ENCODE results near the gene ILDR2. TPM values are rescaled to one million over a fixed set of nuclear protein-coding genes. Genes with fewer than 3 reads are reported as not detected.
A peak's percentile ranks its signal among the peaks of the same experiment; 100 is the strongest.

ILDR2 gene
- total RNA-seq, 4 donors from 2014 or later: 1.1 to 5.4 (median 1.7) TPM

GRCh38 chr1:166876540-166876838 is 98.9 kb downstream of the ILDR2 start:
- no peaks in the 10 kb centered on the region for H3K27me3 ChIP-seq
- no peak for TF ChIP-seq EP300 (IDR thresholded peaks at IDR 0.05; ENCODE audit: low read depth)
- peak in 4 of 5 experiments; percentile 22 to 61 (median 40) for TF ChIP-seq CTCF (IDR thresholded peaks at IDR 0.05)
- TF ChIP-seq POLR2AphosphoS5 (IDR thresholded peaks at IDR 0.05): no peak

GRCh38 chr1:166875734-166876539 is 99.4 kb downstream of the ILDR2 start, which contains the start of gene TADA1:
TSS of gene TADA1 (minus strand) at chr1:166876264. CDS start at chr1:166876233, 31 bp downstream.
- WGBS, 2 donors (ENCODE audit: low coverage in 1 of 2): 1% methylated on average over 48 of the region's 84 CpGs; no CpG with 5 or more reads in 1 of the 2 donors
- peak within 1 kb of the TSS; percentile 93 to 99 (median 97) for H3K27ac ChIP-seq
- peaks cover 8 to 26% (median 20%) of the 10 kb centered on the region in 4 donors for H3K4me1 ChIP-seq
- DNase-seq: peak; percentile 99
- intact Hi-C loops (cut with DNase I; ENCODE audit: low total_unique reads) (loop anchor here (2.0 kb wide), 1 partner anchor 41 kb away; no protein-coding TSS in a partner anchor), in situ Hi-C loops (cut with MboI; ENCODE audit: low pct_ligation_motif_present in 1 of 4, low pct_unique_long_range_greater_than_20kb in 1 of 4, low sequenced_read_pairs in 3 of 4) (loop anchor here in 2 of 4 donors (25.0 kb wide), 2 partner anchors 561 to 661 kb away; no protein-coding TSS in a partner anchor)
- H3K9me3 ChIP-seq: no peaks in the 10 kb centered on the region
- no peaks in the 10 kb centered on the region for H3K27me3 ChIP-seq
- no peaks in the 10 kb centered on the region for H3K36me3 ChIP-seq
- H3K4me3 ChIP-seq: peak within 1 kb of the TSS; percentile 75 to 95 (median 84)
- TF ChIP-seq EP300 (IDR thresholded peaks at IDR 0.05; ENCODE audit: low read depth) (no peak), CTCF (IDR thresholded peaks at IDR 0.05) (no peak), POLR2A (IDR thresholded peaks at IDR 0.05) (peak; percentile 67), POLR2AphosphoS5 (IDR thresholded peaks at IDR 0.05) (peak; percentile 72 to 90 (median 88))

More at GRCh38 chr1:166876540-166876838, 98.9 kb downstream of the ILDR2 start:
- WGBS, 2 donors (ENCODE audit: low coverage in 1 of 2): 0 to 1% methylated on average over 5 to 7 of the region's 7 CpGs
- no peak for DNase-seq
- H3K4me1 ChIP-seq: peaks cover 8 to 26% (median 20%) of the 10 kb centered on the region in 4 donors
- no peaks in the 10 kb centered on the region for H3K9me3 ChIP-seq
- H3K4me3 ChIP-seq: peak overlapping the region in 3 of 4 donors; percentile 75 to 90 (median 79)
- intact Hi-C loops (cut with DNase I; ENCODE audit: low total_unique reads): loop anchor here (2.0 kb wide), 1 partner anchor 42 kb away; no protein-coding TSS in a partner anchor
- H3K27ac ChIP-seq: peak overlapping the region; percentile 93 to 99 (median 97)
- H3K36me3 ChIP-seq: no peaks in the 10 kb centered on the region
- in situ Hi-C loops (cut with MboI; ENCODE audit: low pct_ligation_motif_present in 1 of 4, low pct_unique_long_range_greater_than_20kb in 1 of 4, low sequenced_read_pairs in 3 of 4): loop anchor here in 2 of 4 donors (25.0 kb wide), 2 partner anchors 561 to 661 kb away; no protein-coding TSS in a partner anchor

GRCh38 chr1:166875302-166875733 is 100.0 kb downstream of the ILDR2 start:
- no peaks in the 10 kb centered on the region for H3K36me3 ChIP-seq
- in situ Hi-C loops (cut with MboI; ENCODE audit: low pct_ligation_motif_present in 1 of 4, low pct_unique_long_range_greater_than_20kb in 1 of 4, low sequenced_read_pairs in 3 of 4): loop anchor here in 2 of 4 donors (25.0 kb wide), 2 partner anchors 562 to 662 kb away; no protein-coding TSS in a partner anchor
- peaks cover 8 to 26% (median 20%) of the 10 kb centered on the region in 4 donors for H3K4me1 ChIP-seq
- TF ChIP-seq POLR2AphosphoS5 (IDR thresholded peaks at IDR 0.05) (no peak), CTCF (IDR thresholded peaks at IDR 0.05) (no peak), EP300 (IDR thresholded peaks at IDR 0.05; ENCODE audit: low read depth) (no peak), POLR2A (IDR thresholded peaks at IDR 0.05) (no peak)
- intact Hi-C loops (cut with DNase I; ENCODE audit: low total_unique reads): no loop called here
- H3K27ac ChIP-seq: peak overlapping the region; percentile 93 to 99 (median 97)
- DNase-seq: no peak
- no peaks in the 10 kb centered on the region for H3K9me3 ChIP-seq
- H3K27me3 ChIP-seq: no peaks in the 10 kb centered on the region
- H3K4me3 ChIP-seq: peak overlapping the region; percentile 75 to 95 (median 84)
- 38 to 60% methylated on average over 1 to 8 of the region's 8 CpGs for WGBS, 2 donors (ENCODE audit: low coverage in 1 of 2)

DNA sequence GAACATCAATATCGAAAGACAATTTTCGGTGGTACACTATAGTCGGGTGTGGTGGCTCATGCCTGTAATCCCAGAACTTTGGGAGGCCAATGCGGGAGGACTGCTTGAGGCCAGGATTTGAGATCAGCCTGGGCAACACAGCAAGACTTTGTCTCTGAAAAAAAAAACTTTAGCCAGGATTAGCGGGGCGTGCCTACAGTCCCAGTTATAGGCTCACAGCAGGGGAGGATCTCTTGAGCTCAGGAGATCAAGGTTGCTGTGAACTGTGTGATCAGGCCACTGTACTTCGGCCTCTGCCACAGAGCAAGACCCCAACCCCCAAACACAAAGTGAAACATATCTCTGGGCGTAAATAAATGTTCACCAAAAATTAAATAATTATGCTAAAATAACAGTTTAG is 100.9 kb downstream of the ILDR2 start:
- TF ChIP-seq POLR2A (IDR thresholded peaks at IDR 0.05): no peak
- TF ChIP-seq POLR2AphosphoS5 (IDR thresholded peaks at IDR 0.05): no peak
- no peak for TF ChIP-seq CTCF (IDR thresholded peaks at IDR 0.05)
- no peak for TF ChIP-seq EP300 (IDR thresholded peaks at IDR 0.05; ENCODE audit: low read depth)
- Histone ChIP-seq H3K4me3 (no peak overlapping the region), H3K27ac (no peak overlapping the region), H3K36me3 (no peaks in the 10 kb centered on the region), H3K27me3 (no peaks in the 10 kb centered on the region), H3K9me3 (no peaks in the 10 kb centered on the region), H3K4me1 (peaks cover 8 to 26% (median 20%) of the 10 kb centered on the region in 4 donors)
- no peak for DNase-seq
- in situ Hi-C loops (cut with MboI; ENCODE audit: low pct_ligation_motif_present in 1 of 4, low pct_unique_long_range_greater_than_20kb in 1 of 4, low sequenced_read_pairs in 3 of 4): no loop called here
- intact Hi-C loops (cut with DNase I; ENCODE audit: low total_unique reads): no loop called here
- WGBS, 2 donors (ENCODE audit: low coverage in 1 of 2): 94 to 100% methylated on average over 4 to 8 of the region's 8 CpGs

Data from transverse colon (tissue), 4 donors.